DOHH2 (cell line): ENCODE results near the gene BMP15.

ENCODE experiments used
- H3F3A ChIP-seq: fragments of 200-600 bp; sonication (generic), shearing (Covaris generic); 2 replicates; pipeline ENCODE4 v1.6.0; 2016; ENCODE audit warnings: antibody characterized with exemption, mild to moderate bottlenecking; ENCODE audit not compliant: control insufficient read depth, insufficient read depth
- H3K27ac ChIP-seq: fragments of 200-600 bp; sonication (generic); 2 replicates; pipeline ENCODE4 v1.5.1; 2014; ENCODE audit warnings: low read depth, mild to moderate bottlenecking, low read length, moderate library complexity
- H3K27me3 ChIP-seq: fragments of 200-600 bp; sonication (generic); 2 replicates; pipeline ENCODE4 v1.6.1; 2014; ENCODE audit warnings: mild to moderate bottlenecking, low read length, mixed read lengths; ENCODE audit not compliant: control insufficient read depth
- H3K36me3 ChIP-seq: fragments of 200-600 bp; sonication (generic); 2 replicates; pipeline ENCODE4 v1.6.1; 2014; ENCODE audit warnings: mild to moderate bottlenecking, low read length, moderate library complexity, mixed read lengths; ENCODE audit not compliant: control insufficient read depth
- H3K4me1 ChIP-seq: fragments of 200-600 bp; sonication (generic); 2 replicates; pipeline ENCODE4 v1.6.1; 2014; ENCODE audit warnings: mild to moderate bottlenecking, low read length, mixed read lengths; ENCODE audit not compliant: control insufficient read depth
- H3K4me2 ChIP-seq: fragments of 200-600 bp; sonication (generic); 2 replicates; pipeline ENCODE4 v1.6.0; 2014; ENCODE audit warnings: mild to moderate bottlenecking, low read length, moderate library complexity
- H3K4me3 ChIP-seq: fragments of 200-600 bp; sonication (generic); 2 replicates; pipeline ENCODE4 v1.5.1; 2014; ENCODE audit warnings: mild to moderate bottlenecking, low read length, mixed read lengths
- H3K79me2 ChIP-seq: fragments of 200-600 bp; sonication (generic); 2 replicates; pipeline ENCODE4 v1.6.1; 2014; ENCODE audit warnings: mild to moderate bottlenecking, low read length, mixed read lengths; ENCODE audit not compliant: control insufficient read depth
- H3K9me2 ChIP-seq: fragments of 200-600 bp; sonication (generic); replicated peaks from 2 replicates; pipeline ENCODE4 v1.6.1; 2014; ENCODE audit warnings: mild to moderate bottlenecking, low read length, mixed read lengths; ENCODE audit not compliant: control insufficient read depth
- H3K9me3 ChIP-seq: fragments of 200-600 bp; sonication (generic); 2 replicates; pipeline ENCODE4 v1.6.1; 2014; ENCODE audit warnings: antibody characterized with exemption, low read length, mixed read lengths; ENCODE audit not compliant: control insufficient read depth, insufficient read depth
- H4K20me1 ChIP-seq: fragments of 200-600 bp; sonication (generic); 2 replicates; pipeline ENCODE4 v1.6.0; 2014; ENCODE audit warnings: low read depth, mild to moderate bottlenecking, antibody characterized with exemption, low read length, moderate library complexity; ENCODE audit not compliant: control insufficient read depth, insufficient read depth
- CTCF ChIP-seq: fragments of 200-600 bp; sonication (generic); IDR thresholded peaks from one replicate; pipeline ENCODE4 v1.5.1; 2014; ENCODE audit warnings: antibody characterized with exemption, mild to moderate bottlenecking, low read depth, low read length; ENCODE audit not compliant: poor library complexity, severe bottlenecking
- EZH2phosphoT487 ChIP-seq: fragments of 200-600 bp; sonication (generic); IDR thresholded peaks from 2 replicates; pipeline ENCODE4 v1.6.1; 2017; ENCODE audit warnings: borderline replicate concordance, mild to moderate bottlenecking, antibody characterized with exemption, low read length, moderate library complexity, mixed read lengths

BMP15 gene

GRCh38 chrX:50893466-50893865 lies 17.1 kb upstream of the BMP15 start:
- Histone ChIP-seq H3F3A (no peaks in the 10 kb centered on the region), H3K4me2 (no peak overlapping the region), H3K4me3 (no peak overlapping the region), H3K27me3 (no peaks in the 10 kb centered on the region), H3K36me3 (no peaks in the 10 kb centered on the region), H3K9me2 (no peaks in the 10 kb centered on the region), H3K4me1 (no peaks in the 10 kb centered on the region), H3K27ac (no peak overlapping the region), H4K20me1 (no peaks in the 10 kb centered on the region), H3K79me2 (no peaks in the 10 kb centered on the region), H3K9me3 (no peaks in the 10 kb centered on the region)
- TF ChIP-seq EZH2phosphoT487 = no peak
- no peak for TF ChIP-seq CTCF

GRCh38 chrX:50905334-50905733 lies 5.2 kb upstream of the BMP15 start:
- Histone ChIP-seq H3K4me3 (no peak overlapping the region), H3K27me3 (no peaks in the 10 kb centered on the region), H3K79me2 (no peaks in the 10 kb centered on the region), H3F3A (no peaks in the 10 kb centered on the region), H3K9me2 (no peaks in the 10 kb centered on the region), H4K20me1 (no peaks in the 10 kb centered on the region), H3K4me2 (no peak overlapping the region), H3K27ac (no peak overlapping the region), H3K9me3 (no peaks in the 10 kb centered on the region), H3K4me1 (no peaks in the 10 kb centered on the region), H3K36me3 (no peaks in the 10 kb centered on the region)
- peak; percentile 45 for TF ChIP-seq CTCF
- TF ChIP-seq EZH2phosphoT487 = no peak

GRCh38 chrX:50913520-50913919 lies 3.0 kb downstream of the BMP15 start:
- Histone ChIP-seq H3K36me3 (no peaks in the 10 kb centered on the region), H3K79me2 (no peaks in the 10 kb centered on the region), H3K9me3 (no peaks in the 10 kb centered on the region), H3F3A (no peaks in the 10 kb centered on the region), H3K4me1 (no peaks in the 10 kb centered on the region), H3K4me3 (no peak overlapping the region), H3K27ac (no peak overlapping the region), H3K9me2 (no peaks in the 10 kb centered on the region), H3K4me2 (no peak overlapping the region), H3K27me3 (no peaks in the 10 kb centered on the region), H4K20me1 (no peaks in the 10 kb centered on the region)
- TF ChIP-seq EZH2phosphoT487 (no peak), CTCF (no peak)

- H3K4me1 ChIP-seq = no peaks in the 10 kb centered on the region
- H3F3A ChIP-seq = no peaks in the 10 kb centered on the region
- H3K9me3 ChIP-seq = no peaks in the 10 kb centered on the region
- no peaks in the 10 kb centered on the region for H4K20me1 ChIP-seq
- TF ChIP-seq EZH2phosphoT487 = no peak
- TF ChIP-seq CTCF = no peak
- H3K4me3 ChIP-seq = no peak overlapping the region
- no peak overlapping the region for H3K27ac ChIP-seq
- no peaks in the 10 kb centered on the region for H3K36me3 ChIP-seq
- no peak overlapping the region for H3K4me2 ChIP-seq
- H3K79me2 ChIP-seq = no peaks in the 10 kb centered on the region
- no peaks in the 10 kb centered on the region for H3K9me2 ChIP-seq
- no peaks in the 10 kb centered on the region for H3K27me3 ChIP-seq
Measured at GRCh38 chrX:50920132-50920531, 9.6 kb downstream of the BMP15 start.
